Activated CD4-positive, alpha-beta T cell treated with anti-CD3 and anti-CD28 coated beads, Interleukin-2, amount 10 ng/mL, durations not matched to agents 7 days and 5 days (primary cell): ENCODE results near the gene NUP155. TPM values are rescaled to one million over a fixed set of nuclear protein-coding genes. Genes with fewer than 3 reads are reported as not detected.
"Not testable (repeated sequence)": the region's sequence is repeated elsewhere in the genome, so short reads cannot be mapped to it uniquely, and the experiment has no call there.

Source experiments
- CTCF ChIA-PET: fragments of 350-600 bp; sonication (Branson Sonifier 250); formaldehyde crosslinking; loops from one replicate; lab custom pipeline; 2021; ENCODE audit warnings: antibody characterized with exemption; lab: Charles Lee
- POLR2A ChIA-PET: fragments of 350-600 bp; sonication (Branson Sonifier 250); formaldehyde crosslinking; loops from one replicate; lab custom pipeline; 2021; ENCODE audit warnings: antibody characterized with exemption; lab: Charles Lee
- DNase-seq: peaks from one replicate; pipeline ENCODE4 v3.0.0-alpha.2; 2020
- H3K27ac Mint-ChIP-seq: one replicate; pipeline ENCODE4 v1.8.0; 2021; ENCODE audit warnings: mild to moderate bottlenecking, moderate library complexity, mixed read lengths
- H3K27me3 Mint-ChIP-seq: one replicate; pipeline ENCODE4 v1.8.0; 2021; ENCODE audit warnings: mixed read lengths
- H3K36me3 Mint-ChIP-seq: one replicate; pipeline ENCODE4 v1.8.0; 2021; ENCODE audit warnings: low read depth, mixed read lengths
- H3K4me1 Mint-ChIP-seq: one replicate; pipeline ENCODE4 v1.8.0; 2021; ENCODE audit warnings: mixed read lengths
- H3K4me3 Mint-ChIP-seq: one replicate; pipeline ENCODE4 v1.8.0; 2021; ENCODE audit warnings: mild to moderate bottlenecking, moderate library complexity, mixed read lengths
- H3K9me3 Mint-ChIP-seq: one replicate; pipeline ENCODE4 v1.8.0; 2021; ENCODE audit warnings: mixed read lengths
- total RNA-seq, 2 experiments: library from RNA; stranded (reverse); gene quantifications; one replicate each; pipeline ENCODE4 v1.2.3, GENCODE V29; 2021

Gene NUP155
- total RNA-seq = 10 to 100 TPM; 47.5 to 59.1 TPM

DNA sequence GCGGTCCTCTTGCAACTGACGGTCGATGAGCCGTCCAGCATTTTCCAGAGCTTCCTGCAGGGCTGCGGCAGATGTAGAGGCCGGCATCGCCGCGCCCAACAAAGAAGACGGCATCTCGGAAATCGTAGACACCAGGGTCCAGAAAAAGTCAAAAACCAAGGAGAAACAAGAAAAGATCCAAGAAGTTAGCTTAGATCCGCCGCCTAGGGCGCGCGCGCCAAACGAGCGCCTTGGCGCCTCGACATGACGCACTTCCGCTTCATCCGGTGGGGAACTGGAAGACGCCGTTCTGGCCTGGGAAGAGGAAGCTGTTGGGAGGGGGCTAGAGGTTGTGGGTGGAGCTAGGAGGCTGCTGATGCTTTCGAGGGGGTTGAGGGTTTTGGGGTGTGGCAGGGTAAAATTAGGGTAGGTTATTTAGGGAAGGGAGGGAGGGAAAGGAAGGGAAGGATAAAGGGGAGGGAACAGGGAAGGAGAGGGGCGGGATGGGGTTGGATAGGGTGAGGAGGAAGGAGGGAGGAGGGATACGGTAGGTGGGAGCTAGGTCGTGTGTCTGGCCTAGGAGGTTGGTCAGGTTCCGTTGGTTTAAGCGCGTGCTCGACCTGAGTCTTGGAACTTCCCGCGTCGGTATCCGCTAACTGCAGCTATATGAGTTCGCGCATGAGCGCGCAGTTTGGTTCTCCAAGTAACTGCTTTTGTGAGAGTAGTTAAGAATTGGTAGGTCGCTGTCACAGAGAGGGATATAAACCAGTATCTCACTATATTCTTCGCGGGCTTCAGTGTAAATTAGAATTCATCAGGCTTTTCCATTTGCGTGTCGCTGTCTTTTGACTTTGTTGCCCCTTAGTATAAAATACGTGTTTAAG is at the start of gene NUP155:
NUP155 (minus strand) TSS at position 243 of the 863 bp plus-strand sequence; CDS start at position 114, 129 bp downstream.
- POLR2A ChIA-PET = no interaction called here
- DNase-seq = peak; percentile 94
- Mint-ChIP-seq H3K4me3 (peak within 1 kb of the TSS; percentile 99), H3K27ac (peak within 1 kb of the TSS; percentile 99), H3K9me3 (no peaks in the 10 kb centered on the region), H3K36me3 (peaks cover 16% of the 10 kb centered on the region), H3K4me1 (peaks cover 42% of the 10 kb centered on the region), H3K27me3 (no peaks in the 10 kb centered on the region)
- CTCF ChIA-PET = interaction anchor here (0.8 to 1.5 kb wide), 8 partner anchors 8 to 328 kb away, joined by 3 to 12 read pairs (median 3); partner anchors contain the start of gene WDR70

DNA sequence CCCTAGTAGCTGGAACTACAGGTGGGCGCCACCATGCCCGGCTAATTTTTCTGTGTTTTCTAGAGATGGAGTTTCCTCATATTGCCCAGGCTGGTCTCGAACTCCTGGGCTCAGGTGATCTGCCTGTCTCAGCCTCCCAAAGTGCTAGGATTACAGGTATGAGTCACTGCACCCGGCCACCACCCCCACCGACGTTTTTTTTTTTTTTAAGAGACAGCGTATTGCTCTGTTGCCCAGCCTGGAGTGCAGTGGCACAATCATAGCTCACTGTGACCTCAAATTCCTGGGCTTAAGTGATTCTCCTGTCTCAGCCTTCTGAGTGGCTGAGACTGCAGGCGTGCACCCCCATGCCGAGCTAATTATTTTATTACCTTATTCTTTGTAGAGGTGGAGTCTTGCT is 46.4 kb upstream of the NUP155 start:
- no peak for DNase-seq
- Mint-ChIP-seq H3K4me3 (no peak overlapping the region), H3K27ac (no peak overlapping the region), H3K36me3 (peaks cover 17% of the 10 kb centered on the region), H3K9me3 (no peaks in the 10 kb centered on the region), H3K4me1 (peaks cover 3% of the 10 kb centered on the region), H3K27me3 (no peaks in the 10 kb centered on the region)
- ChIA-PET POLR2A (no interaction called here), CTCF (interaction anchor here (1.0 kb wide), 1 partner anchor 12 kb away, joined by 3 read pairs; no protein-coding TSS in a partner anchor)

DNA sequence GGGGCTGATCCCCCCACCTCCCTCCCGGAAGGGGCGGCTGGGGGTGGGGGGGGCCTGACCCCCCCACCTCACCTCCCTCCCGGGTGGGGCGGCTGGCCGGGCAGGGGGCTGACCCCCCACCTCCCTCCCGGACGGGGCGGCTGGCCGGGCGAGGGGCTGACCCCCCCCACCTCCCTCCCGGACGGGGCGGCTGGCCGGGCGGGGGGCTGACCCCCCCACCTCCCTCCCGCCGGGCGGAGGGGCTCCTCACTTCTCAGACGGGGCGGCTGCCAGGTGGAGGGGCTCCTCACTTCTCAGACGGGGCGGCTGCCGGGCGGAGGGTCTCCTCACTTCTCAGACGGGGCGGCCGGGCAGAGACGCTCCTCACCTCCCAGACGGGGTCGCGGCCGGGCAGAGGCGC is 44.5 kb upstream of the NUP155 start:
- CTCF ChIA-PET, H3K27ac Mint-ChIP-seq, POLR2A ChIA-PET, H3K9me3 Mint-ChIP-seq, H3K27me3 Mint-ChIP-seq, DNase-seq, H3K4me1 Mint-ChIP-seq, H3K4me3 Mint-ChIP-seq: not testable (repeated sequence)
- peaks cover 13% of the 10 kb centered on the region for H3K36me3 Mint-ChIP-seq

DNA sequence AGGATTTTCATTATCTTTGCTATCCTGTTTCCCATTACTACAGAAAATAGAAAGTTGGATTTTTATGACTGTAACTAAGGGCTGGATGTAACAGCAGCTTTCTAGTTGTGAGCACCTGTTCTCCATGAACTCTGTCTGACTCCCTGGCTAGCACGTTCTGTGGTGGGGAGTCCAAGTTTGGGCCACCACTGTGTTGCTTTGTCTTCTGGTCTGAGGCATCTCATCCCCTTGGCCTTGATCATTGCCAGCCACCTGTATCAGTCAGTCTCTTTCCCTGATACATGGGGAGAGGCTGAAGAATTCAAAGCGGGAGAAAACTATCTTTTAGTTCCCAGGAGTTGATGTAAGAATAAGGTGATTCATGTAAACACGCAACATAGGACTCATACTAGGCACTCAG is 41.6 kb upstream of the NUP155 start:
- POLR2A ChIA-PET = no interaction called here
- H3K4me3 Mint-ChIP-seq = no peak overlapping the region
- H3K27ac Mint-ChIP-seq = no peak overlapping the region
- no peak for DNase-seq
- H3K4me1 Mint-ChIP-seq = no peaks in the 10 kb centered on the region
- CTCF ChIA-PET = interaction anchor here (0.7 to 1.6 kb wide), 7 partner anchors 13 to 1403 kb away, joined by 3 to 4 read pairs (median 3); no protein-coding TSS in a partner anchor
- H3K36me3 Mint-ChIP-seq = peaks cover 14% of the 10 kb centered on the region
- H3K9me3 Mint-ChIP-seq = no peaks in the 10 kb centered on the region
- no peaks in the 10 kb centered on the region for H3K27me3 Mint-ChIP-seq

DNA sequence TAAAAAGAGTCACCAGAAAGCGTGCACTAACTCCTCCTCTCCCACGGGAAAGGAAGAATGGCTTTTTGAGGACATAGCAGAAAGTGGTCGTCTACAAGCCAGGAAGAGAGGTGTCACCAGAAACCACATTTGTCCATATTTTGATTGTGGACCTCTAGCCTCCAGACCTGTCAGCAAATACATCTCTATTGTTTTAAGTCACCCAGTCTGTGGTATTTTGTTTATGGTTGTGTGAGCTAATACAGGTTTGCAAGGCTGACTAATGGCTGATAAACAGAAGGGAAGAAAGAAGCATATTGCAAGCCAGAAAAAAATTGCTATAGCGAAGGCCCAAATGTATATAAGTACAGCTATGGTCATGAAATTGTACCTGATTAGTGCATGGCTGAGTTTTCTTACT is 29.6 kb upstream of the NUP155 start:
- Mint-ChIP-seq H3K36me3 (peaks cover 16% of the 10 kb centered on the region), H3K27ac (no peak overlapping the region), H3K27me3 (no peaks in the 10 kb centered on the region), H3K4me3 (no peak overlapping the region), H3K4me1 (no peaks in the 10 kb centered on the region), H3K9me3 (no peaks in the 10 kb centered on the region)
- DNase-seq = no peak
- CTCF ChIA-PET = interaction anchor here (0.8 kb wide), 1 partner anchor 22 kb away, joined by 3 read pairs; no protein-coding TSS in a partner anchor
- POLR2A ChIA-PET = no interaction called here

DNA sequence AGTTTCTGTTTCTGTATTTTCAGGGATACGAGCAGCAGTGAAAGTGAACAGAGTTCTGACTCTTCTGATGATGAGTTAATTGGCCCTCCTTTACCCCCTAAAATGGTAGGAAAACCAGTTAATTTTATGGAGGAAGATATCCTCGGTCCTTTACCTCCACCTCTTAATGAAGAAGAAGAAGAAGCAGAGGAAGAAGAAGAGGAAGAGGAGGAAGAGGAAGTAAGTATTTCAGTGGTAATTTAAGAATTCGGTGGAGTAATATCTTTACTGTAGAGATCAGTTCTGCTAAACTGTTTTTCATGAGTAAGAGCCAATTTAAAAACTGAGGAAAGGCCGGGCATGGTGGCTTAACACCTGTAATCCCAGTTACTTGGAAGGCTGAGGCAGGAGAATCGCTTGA is 25.4 kb upstream of the NUP155 start:
- H3K36me3 Mint-ChIP-seq = peaks cover 25% of the 10 kb centered on the region
- CTCF ChIA-PET = no interaction called here
- POLR2A ChIA-PET = no interaction called here
- no peak overlapping the region for H3K4me3 Mint-ChIP-seq
- no peak overlapping the region for H3K27ac Mint-ChIP-seq
- no peaks in the 10 kb centered on the region for H3K4me1 Mint-ChIP-seq
- H3K9me3 Mint-ChIP-seq = no peaks in the 10 kb centered on the region
- H3K27me3 Mint-ChIP-seq = no peaks in the 10 kb centered on the region
- DNase-seq = no peak

DNA sequence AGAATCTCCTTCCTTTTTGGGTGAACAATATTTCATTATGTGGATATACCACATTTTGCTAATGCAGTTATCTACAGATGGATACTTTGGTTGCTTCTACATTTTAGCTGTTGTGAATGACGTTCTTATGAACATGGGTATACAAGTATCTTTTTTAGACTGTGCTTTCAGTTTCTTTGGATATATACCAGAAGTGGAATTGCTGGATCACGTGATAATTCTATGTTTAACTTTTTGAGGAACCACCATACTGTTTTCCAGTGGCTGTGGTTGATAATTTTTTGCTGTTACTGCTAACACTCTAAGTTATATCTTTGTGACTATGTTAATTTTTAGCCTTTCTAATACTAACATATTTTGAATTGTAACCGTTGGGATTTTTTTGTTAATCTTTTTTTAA is 20.7 kb upstream of the NUP155 start:
- Mint-ChIP-seq H3K4me3 (no peak overlapping the region), H3K36me3 (peaks cover 18% of the 10 kb centered on the region), H3K27ac (no peak overlapping the region), H3K27me3 (no peaks in the 10 kb centered on the region), H3K9me3 (no peaks in the 10 kb centered on the region), H3K4me1 (no peaks in the 10 kb centered on the region)
- DNase-seq = no peak
- ChIA-PET POLR2A (no interaction called here), CTCF (no interaction called here)

DNA sequence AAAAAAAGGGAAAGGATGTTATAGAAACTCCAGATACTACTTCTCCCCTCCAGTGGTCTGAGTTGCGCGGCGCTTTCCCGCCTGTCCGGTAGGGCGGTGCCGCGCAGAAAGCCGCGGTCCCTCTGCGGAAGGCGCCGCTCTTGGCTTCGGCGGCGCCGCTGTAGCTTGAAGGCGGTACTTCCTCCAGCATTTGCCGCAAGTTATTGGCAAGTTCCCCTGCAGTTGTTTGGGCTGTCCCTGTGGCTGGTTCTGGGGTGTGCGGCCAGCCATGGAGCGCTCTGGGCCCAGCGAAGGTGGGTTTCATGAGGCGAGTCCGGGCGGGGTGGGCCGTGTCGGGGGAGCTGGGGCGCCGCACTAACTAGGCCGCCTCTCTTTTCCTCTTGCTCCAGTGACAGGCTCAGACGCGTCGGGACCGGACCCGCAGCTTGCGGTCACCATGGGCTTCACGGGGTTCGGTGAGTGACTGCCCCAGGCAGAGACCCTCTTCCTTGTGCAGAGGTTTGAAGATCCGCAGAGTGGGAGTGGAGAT is 8.3 kb upstream of the NUP155 start, which contains the start of gene WDR70:
WDR70 (plus strand) TSS at position 219 of the 529 bp plus-strand sequence; CDS start at position 269, 50 bp downstream.
- POLR2A ChIA-PET = interaction anchor here (0.6 kb wide), 1 partner anchor 19 kb away, joined by 7 read pairs; no protein-coding TSS in a partner anchor
- not testable (repeated sequence) for H3K27me3 Mint-ChIP-seq, H3K9me3 Mint-ChIP-seq
- peaks cover 17% of the 10 kb centered on the region for H3K4me1 Mint-ChIP-seq
- DNase-seq = peak; percentile 80
- CTCF ChIA-PET = interaction anchor here (0.6 to 1.7 kb wide), 13 partner anchors 8 to 1436 kb away, joined by 3 to 12 read pairs (median 3); partner anchors contain the start of gene NUP155
- peak within 1 kb of the TSS; percentile 94 for H3K4me3 Mint-ChIP-seq
- H3K27ac Mint-ChIP-seq = peak within 1 kb of the TSS; percentile 89
- H3K36me3 Mint-ChIP-seq = peaks cover 12% of the 10 kb centered on the region

DNA sequence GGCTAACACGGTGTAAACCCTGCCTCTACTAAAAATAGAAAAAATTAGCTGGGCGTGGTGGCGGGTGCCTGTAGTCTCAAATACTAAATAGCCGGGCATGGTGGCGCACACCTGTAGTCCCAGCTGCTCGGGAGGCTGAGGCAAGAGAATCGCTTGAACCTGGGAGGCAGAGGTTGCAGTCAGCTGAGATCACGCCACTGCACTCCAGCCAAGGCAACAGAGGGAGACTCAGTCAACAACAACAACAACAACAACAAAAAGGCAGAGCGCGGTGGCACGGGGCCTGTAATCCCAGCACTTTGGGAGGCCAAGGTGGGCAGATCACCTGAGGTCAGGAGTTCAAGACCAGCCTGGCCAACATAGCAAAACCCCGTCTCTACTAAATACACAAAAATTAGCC is 7.2 kb upstream of the NUP155 start:
- POLR2A ChIA-PET = not testable (repeated sequence)
- CTCF ChIA-PET = interaction anchor here (1.0 to 1.7 kb wide), 2 partner anchors 9 to 11 kb away, joined by 3 to 8 read pairs; no protein-coding TSS in a partner anchor
- peak overlapping the region; percentile 62 for H3K27ac Mint-ChIP-seq

DNA sequence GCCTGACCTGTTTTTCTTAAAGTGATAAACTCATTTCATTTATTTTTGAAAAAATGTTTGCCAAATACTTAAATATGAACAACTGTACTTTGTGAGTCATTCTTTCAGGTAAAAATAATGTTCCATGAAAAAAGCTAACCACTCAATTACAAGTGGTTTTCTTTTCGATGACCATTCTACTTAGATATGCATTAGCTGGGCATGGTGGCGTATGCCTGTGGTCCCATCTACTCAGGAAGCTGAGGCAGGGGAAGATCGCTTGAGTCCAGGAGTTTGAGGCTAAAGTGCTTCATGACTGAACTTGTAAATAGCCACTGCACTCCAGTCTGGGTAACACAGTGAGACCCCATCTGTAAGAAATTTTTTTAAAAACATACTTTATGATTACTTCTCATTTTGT is 4.2 kb upstream of the NUP155 start:
- no peak for DNase-seq
- Mint-ChIP-seq H3K36me3 (peaks cover 6% of the 10 kb centered on the region), H3K4me1 (peaks cover 21% of the 10 kb centered on the region), H3K27ac (no peak overlapping the region), H3K27me3 (no peaks in the 10 kb centered on the region), H3K4me3 (no peak overlapping the region), H3K9me3 (no peaks in the 10 kb centered on the region)
- ChIA-PET CTCF (no interaction called here), POLR2A (no interaction called here)

More for the DNA sequence above, 7.2 kb upstream of the NUP155 start:
- not testable (repeated sequence) for H3K36me3 Mint-ChIP-seq, H3K27me3 Mint-ChIP-seq, DNase-seq, H3K9me3 Mint-ChIP-seq
- H3K4me1 Mint-ChIP-seq = peaks cover 17% of the 10 kb centered on the region
- peak overlapping the region; percentile 60 for H3K4me3 Mint-ChIP-seq

DNA sequence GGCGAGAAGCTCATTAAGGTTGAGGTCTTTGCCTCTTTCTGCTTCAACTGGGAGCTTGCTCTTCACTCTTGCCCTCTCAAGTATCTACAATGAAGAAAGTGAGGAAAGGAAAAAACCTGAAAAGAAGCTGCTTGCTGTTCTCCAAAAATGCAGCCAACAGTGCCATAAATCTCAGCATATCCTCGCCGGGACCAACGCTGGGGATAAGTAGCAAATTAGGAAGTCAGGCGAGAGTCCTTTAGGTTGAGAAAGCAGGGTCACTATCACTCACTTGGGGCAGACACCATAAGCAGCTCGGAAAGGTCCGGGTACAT is 399 bp downstream of the NUP155 start:
- Mint-ChIP-seq H3K27me3 (no peaks in the 10 kb centered on the region), H3K9me3 (no peaks in the 10 kb centered on the region), H3K27ac (peak overlapping the region; percentile 99), H3K4me1 (peaks cover 45% of the 10 kb centered on the region), H3K36me3 (peaks cover 16% of the 10 kb centered on the region), H3K4me3 (peak overlapping the region; percentile 99)
- ChIA-PET CTCF (interaction anchor here (0.8 to 1.5 kb wide), 8 partner anchors 9 to 329 kb away, joined by 3 to 12 read pairs (median 3); partner anchors contain the start of gene WDR70), POLR2A (no interaction called here)
- no peak for DNase-seq

DNA sequence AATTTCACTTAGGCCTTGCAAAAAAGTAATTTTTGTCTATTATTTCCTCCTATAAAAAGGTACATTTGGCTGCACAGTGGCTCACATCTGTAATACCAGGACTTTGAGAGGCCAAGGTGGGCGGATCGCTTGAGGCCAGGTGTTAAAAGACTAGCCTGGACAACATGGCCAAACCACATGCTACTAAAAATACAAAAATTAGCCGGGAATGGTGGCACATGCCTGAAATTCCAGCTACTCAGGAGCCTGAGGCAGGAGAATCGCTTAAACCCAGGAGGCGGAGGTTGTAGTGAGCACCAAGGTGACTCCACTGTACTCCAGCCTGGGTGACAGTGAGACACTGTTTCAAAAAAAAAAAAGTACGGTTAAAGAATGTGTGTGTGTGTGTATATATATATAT is 15.7 kb downstream of the NUP155 start:
- POLR2A ChIA-PET = no interaction called here
- DNase-seq = no peak
- no peaks in the 10 kb centered on the region for H3K9me3 Mint-ChIP-seq
- CTCF ChIA-PET = no interaction called here
- no peaks in the 10 kb centered on the region for H3K27me3 Mint-ChIP-seq
- H3K4me3 Mint-ChIP-seq = no peak overlapping the region
- H3K36me3 Mint-ChIP-seq = peaks cover 26% of the 10 kb centered on the region
- no peaks in the 10 kb centered on the region for H3K4me1 Mint-ChIP-seq
- no peak overlapping the region for H3K27ac Mint-ChIP-seq

DNA sequence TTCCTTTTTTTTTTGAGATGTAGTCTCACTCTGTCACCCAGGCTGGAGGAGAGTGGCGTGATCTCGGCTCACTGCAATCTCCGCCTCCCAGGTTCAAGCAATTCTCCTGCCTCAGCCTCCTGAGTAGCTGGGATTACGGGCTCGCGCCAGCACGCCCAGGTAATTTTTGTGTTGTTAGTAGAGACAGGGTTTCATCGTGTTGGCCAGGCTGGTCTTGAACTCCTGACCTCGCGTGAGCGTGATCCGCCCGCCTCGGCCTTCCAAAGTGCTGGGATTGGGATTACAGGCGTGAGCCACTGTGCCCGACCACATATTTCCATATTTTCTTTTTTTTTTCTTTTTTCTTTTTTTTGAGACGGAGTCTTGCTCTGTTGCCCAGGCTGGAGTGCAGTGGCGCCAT is 28.2 kb downstream of the NUP155 start:
- POLR2A ChIA-PET, H3K4me1 Mint-ChIP-seq, H3K27ac Mint-ChIP-seq, H3K9me3 Mint-ChIP-seq, DNase-seq, H3K27me3 Mint-ChIP-seq, H3K4me3 Mint-ChIP-seq: not testable (repeated sequence)
- H3K36me3 Mint-ChIP-seq = peaks cover 38% of the 10 kb centered on the region
- CTCF ChIA-PET = interaction anchor here (0.7 kb wide), 1 partner anchor 28 kb away, joined by 3 read pairs; no protein-coding TSS in a partner anchor
